Mesendoderm (in vitro differentiated cells): ENCODE data around the gene UNC93A.
A peak's percentile ranks its signal among the peaks of the same experiment; 100 is the strongest.
"Not testable (repeated sequence)": the region's sequence is repeated elsewhere in the genome, so short reads cannot be mapped to it uniquely, and the experiment has no call there.

Experiments used
- DNase-seq: peaks from one replicate; pipeline ENCODE4 v3.0.0; 2013
- H2AK5ac ChIP-seq: 2 replicates; pipeline ENCODE4 v1.6.1; 2013; ENCODE audit warnings: low read length, inconsistent platforms
- H2BK120ac ChIP-seq: 2 replicates; pipeline ENCODE4 v1.6.1; 2013; ENCODE audit warnings: low read depth, mild to moderate bottlenecking, low read length, moderate library complexity, mixed read lengths
- H2BK15ac ChIP-seq: replicated peaks from 2 replicates; pipeline ENCODE4 v1.6.1; 2013; ENCODE audit warnings: low read depth, mild to moderate bottlenecking, moderate library complexity
- H2BK5ac ChIP-seq: 2 replicates; pipeline ENCODE4 v1.6.1; 2013; ENCODE audit warnings: low read length, inconsistent platforms
- H3K18ac ChIP-seq: 2 replicates; pipeline ENCODE4 v1.6.1; 2013; ENCODE audit warnings: mild to moderate bottlenecking, low read length, mixed read lengths
- H3K23ac ChIP-seq: one replicate; pipeline ENCODE4 v1.6.1; 2013; ENCODE audit warnings: low read length
- H3K27ac ChIP-seq: 2 replicates; pipeline ENCODE4 v1.5.1; 2013; ENCODE audit warnings: low read depth, mild to moderate bottlenecking, inconsistent platforms, low read length, moderate library complexity
- H3K27me3 ChIP-seq: 2 replicates; pipeline ENCODE4 v1.6.1; 2013; ENCODE audit warnings: low read length, control low read depth, mild to moderate bottlenecking, inconsistent platforms; ENCODE audit not compliant: insufficient read depth, poor library complexity
- H3K36me3 ChIP-seq: 2 replicates; pipeline ENCODE4 v1.6.1; 2013; ENCODE audit warnings: low read length, inconsistent platforms; ENCODE audit not compliant: control insufficient read depth, insufficient read depth
- H3K4ac ChIP-seq: one replicate; pipeline ENCODE4 v1.6.1; 2013; ENCODE audit warnings: low read depth, mild to moderate bottlenecking, low read length, moderate library complexity
- H3K4me1 ChIP-seq: 2 replicates; pipeline ENCODE4 v1.6.1; 2013; ENCODE audit warnings: low read depth, low read length, inconsistent platforms; ENCODE audit not compliant: control insufficient read depth
- H3K4me2 ChIP-seq: 2 replicates; pipeline ENCODE4 v1.6.1; 2013; ENCODE audit warnings: low read length
- H3K4me3 ChIP-seq: 2 replicates; pipeline ENCODE4 v1.5.1; 2013; ENCODE audit warnings: mild to moderate bottlenecking, low read length
- H3K56ac ChIP-seq: one replicate; pipeline ENCODE4 v1.6.1; 2013; ENCODE audit warnings: low read length
- H3K79me1 ChIP-seq: 2 replicates; pipeline ENCODE4 v1.6.1; 2013; ENCODE audit warnings: low read length, inconsistent platforms
- H3K79me2 ChIP-seq: 2 replicates; pipeline ENCODE4 v1.6.1; 2013; ENCODE audit warnings: mild to moderate bottlenecking, low read length; ENCODE audit not compliant: control insufficient read depth, insufficient read depth
- H3K9ac ChIP-seq: 2 replicates; pipeline ENCODE4 v1.6.1; 2013; ENCODE audit warnings: low read length, inconsistent platforms
- H4K5ac ChIP-seq: one replicate; pipeline ENCODE4 v1.6.1; 2013; ENCODE audit warnings: low read length
- H4K8ac ChIP-seq: one replicate; pipeline ENCODE4 v1.6.1; 2013; ENCODE audit warnings: low read depth, mild to moderate bottlenecking, control low read depth, low read length, moderate library complexity
- WGBS: extraction: QIAGEN DNeasy Blood & Tissue Kit; methylation state at CpG from one replicate; pipeline ENCODE4 v1.1.7; 2013; ENCODE audit warnings: low lambda C conversion rate, missing lambda C conversion rate; ENCODE audit not compliant: insufficient coverage; ENCODE audit errors: extremely low coverage; 5-methylcytosine and 5-hydroxymethylcytosine counted together

The UNC93A gene

GRCh38 chr6:167311691-167312090, 20.6 kb downstream of the UNC93A start:
- H2BK5ac ChIP-seq, H3K27ac ChIP-seq, H2BK120ac ChIP-seq, H3K4me1 ChIP-seq, H3K56ac ChIP-seq, H3K4me3 ChIP-seq, H3K79me2 ChIP-seq, H4K5ac ChIP-seq, H3K79me1 ChIP-seq, H3K18ac ChIP-seq, H3K27me3 ChIP-seq, H3K9ac ChIP-seq, H4K8ac ChIP-seq, H3K36me3 ChIP-seq, H3K4ac ChIP-seq, DNase-seq, H2BK15ac ChIP-seq, H2AK5ac ChIP-seq, H3K4me2 ChIP-seq: not testable (repeated sequence)
- peak overlapping the region; percentile 66 for H3K23ac ChIP-seq
- WGBS = no CpG with 5 or more reads among the region's 6 CpGs

GRCh38 chr6:167314180-167314821, 23.2 kb downstream of the UNC93A start:
- peak overlapping the region; percentile 75 for H3K56ac ChIP-seq
- no peaks in the 10 kb centered on the region for H3K79me1 ChIP-seq
- H3K9ac ChIP-seq = peak overlapping the region; percentile 27
- H3K27ac ChIP-seq = peak overlapping the region; percentile 15
- no peaks in the 10 kb centered on the region for H3K79me2 ChIP-seq
- no peak overlapping the region for H2BK120ac ChIP-seq
- no peak overlapping the region for H3K4me3 ChIP-seq
- H3K23ac ChIP-seq = no peak overlapping the region
- H4K5ac ChIP-seq = no peak overlapping the region
- peak overlapping the region; percentile 93 for H2BK5ac ChIP-seq
- H3K4me2 ChIP-seq = no peak overlapping the region
- no peaks in the 10 kb centered on the region for H3K27me3 ChIP-seq
- no peaks in the 10 kb centered on the region for H3K36me3 ChIP-seq
- H2AK5ac ChIP-seq = no peak overlapping the region
- no peak overlapping the region for H2BK15ac ChIP-seq
- peak overlapping the region; percentile 4 for H3K4ac ChIP-seq
- peak overlapping the region; percentile 19 for H3K18ac ChIP-seq
- no CpG with 5 or more reads among the region's 11 CpGs for WGBS
- peaks cover 9% of the 10 kb centered on the region for H3K4me1 ChIP-seq
- no peak overlapping the region for H4K8ac ChIP-seq
- DNase-seq = peak; percentile 90

- no peak overlapping the region for H2AK5ac ChIP-seq
- no peak overlapping the region for H2BK120ac ChIP-seq
- no peak overlapping the region for H4K5ac ChIP-seq
- H3K27ac ChIP-seq = no peak overlapping the region
- H3K27me3 ChIP-seq = no peaks in the 10 kb centered on the region
- no peak overlapping the region for H2BK5ac ChIP-seq
- no peak overlapping the region for H3K4me3 ChIP-seq
- no peak overlapping the region for H3K23ac ChIP-seq
- no peak overlapping the region for H3K9ac ChIP-seq
- no peak overlapping the region for H3K18ac ChIP-seq
- DNase-seq = no peak
- H3K79me2 ChIP-seq = no peaks in the 10 kb centered on the region
- H3K4ac ChIP-seq = no peak overlapping the region
- no CpG with 5 or more reads among the region's 9 CpGs for WGBS
- no peak overlapping the region for H3K4me2 ChIP-seq
- no peak overlapping the region for H3K56ac ChIP-seq
- peaks cover 9% of the 10 kb centered on the region for H3K4me1 ChIP-seq
- H4K8ac ChIP-seq = no peak overlapping the region
- no peaks in the 10 kb centered on the region for H3K79me1 ChIP-seq
- H3K36me3 ChIP-seq = no peaks in the 10 kb centered on the region
- no peak overlapping the region for H2BK15ac ChIP-seq
Measured at GRCh38 chr6:167317172-167317571, 26.1 kb downstream of the UNC93A start.

GRCh38 chr6:167318354-167318753, 27.2 kb downstream of the UNC93A start:
- H2BK15ac ChIP-seq, H3K79me2 ChIP-seq, H3K4me3 ChIP-seq, H3K4ac ChIP-seq, DNase-seq, H4K8ac ChIP-seq, H3K23ac ChIP-seq, H3K27ac ChIP-seq, H3K4me1 ChIP-seq, H3K4me2 ChIP-seq, H3K27me3 ChIP-seq, H3K79me1 ChIP-seq, H3K56ac ChIP-seq, H4K5ac ChIP-seq, H2BK120ac ChIP-seq, H3K9ac ChIP-seq, H2AK5ac ChIP-seq, H3K18ac ChIP-seq, H3K36me3 ChIP-seq, H2BK5ac ChIP-seq: not testable (repeated sequence)
- no CpG with 5 or more reads among the region's 10 CpGs for WGBS

GRCh38 chr6:167318856-167319255, 27.7 kb downstream of the UNC93A start:
- H3K56ac ChIP-seq, H4K5ac ChIP-seq, H3K9ac ChIP-seq, H2BK15ac ChIP-seq, H2AK5ac ChIP-seq, H3K23ac ChIP-seq, H3K36me3 ChIP-seq, H3K79me2 ChIP-seq, DNase-seq, H2BK120ac ChIP-seq, H2BK5ac ChIP-seq, H3K4me1 ChIP-seq, H4K8ac ChIP-seq, H3K18ac ChIP-seq, H3K27ac ChIP-seq, H3K79me1 ChIP-seq, H3K4me3 ChIP-seq, H3K27me3 ChIP-seq, H3K4me2 ChIP-seq, H3K4ac ChIP-seq: not testable (repeated sequence)
- WGBS = no CpG with 5 or more reads among the region's 10 CpGs
